Measurements from ENCODE around the gene ELP1.
"Not testable (repeated sequence)": the region's sequence is repeated elsewhere in the genome, so short reads cannot be mapped to it uniquely, and the experiment has no call there.

ELP1 gene

DNA sequence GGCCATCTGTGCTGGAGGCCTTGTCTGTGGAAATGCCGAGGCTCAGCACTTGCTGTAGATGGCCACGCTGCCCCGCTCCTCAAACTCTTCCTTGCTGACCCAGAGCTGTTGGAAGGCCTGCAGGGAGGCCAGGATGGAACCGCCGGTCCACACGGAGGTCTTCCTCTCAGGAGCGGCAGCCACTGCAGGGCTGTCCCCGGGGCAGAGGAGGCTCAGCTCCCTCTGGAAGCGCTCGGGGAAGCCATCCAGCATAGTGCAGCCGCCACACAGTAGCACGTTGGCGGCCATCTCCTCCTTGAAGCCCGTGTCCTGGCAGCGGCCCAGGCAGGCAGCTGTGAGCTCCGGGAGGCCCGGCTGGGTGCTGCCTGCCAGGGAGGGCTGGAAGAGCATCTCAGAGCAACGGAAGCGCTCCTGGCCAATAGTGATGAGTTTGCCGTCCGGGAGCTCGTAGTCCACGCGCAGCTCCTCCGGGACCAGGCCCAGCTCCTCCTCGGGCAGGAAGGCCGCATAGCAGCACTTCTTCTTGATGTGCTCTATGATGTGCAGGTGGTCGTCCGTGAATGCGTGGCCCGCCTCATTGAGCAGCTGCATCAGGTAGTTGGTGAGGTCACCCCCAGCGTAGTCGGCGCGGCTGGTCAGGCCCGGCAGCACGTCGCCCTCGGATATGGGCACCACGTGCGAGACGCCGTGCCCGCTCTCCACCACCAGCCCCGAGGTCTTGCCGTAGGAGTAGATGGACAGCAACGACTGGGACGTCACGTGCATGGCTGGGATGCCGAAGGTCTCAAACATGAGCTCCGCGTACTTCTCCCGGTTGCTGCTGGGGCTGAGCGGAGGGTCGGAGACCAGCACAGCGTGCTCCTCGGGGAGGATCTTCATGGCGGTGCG, 79.0 kb downstream of the ELP1 start:
- H3K4me1 ChIP-seq (ENCODE audit: control insufficient read depth, insufficient read depth, low read length, poor library complexity, severe bottlenecking): peaks cover 10% of the 10 kb centered on the region
- no peak overlapping the region for H3K27ac ChIP-seq (ENCODE audit: low read depth, low read length, severe bottlenecking)
- no peaks in the 10 kb centered on the region for H3K36me3 ChIP-seq (ENCODE audit: control insufficient read depth, insufficient read depth, low read length)
- H3K4me3 ChIP-seq (ENCODE audit: extremely low read depth, insufficient read depth, low read length, poor library complexity, severe bottlenecking): no peak overlapping the region
- WGBS, 2 experiments (ENCODE audit: insufficient coverage in 2 of 2): 93 to 95% methylated on average over 48 to 59 of the region's 59 CpGs
- no peaks in the 10 kb centered on the region for H3K9me3 ChIP-seq (ENCODE audit: control insufficient read depth, low read length)

DNA sequence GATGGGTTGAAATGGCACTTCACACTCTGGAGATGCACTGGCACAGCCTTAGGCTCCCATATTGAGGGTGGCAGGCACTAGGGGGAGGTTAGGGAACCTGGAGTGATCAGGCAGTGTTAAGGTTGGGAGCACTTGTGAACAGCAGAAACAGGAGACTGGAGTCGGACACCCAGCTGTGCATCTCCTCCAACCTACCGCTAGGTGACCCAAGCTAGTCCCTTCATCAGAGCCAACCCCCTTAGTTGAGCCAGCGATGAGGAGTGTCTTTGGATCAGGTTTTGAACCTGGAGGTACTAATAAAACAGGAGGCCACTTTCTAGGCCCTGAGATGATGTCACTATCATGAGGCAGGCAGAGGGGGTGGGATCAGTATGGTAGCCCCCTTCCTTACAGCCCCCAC, 79.8 kb downstream of the ELP1 start:
- whole genome bisulfite sequencing, 2 experiments (ENCODE audit: insufficient coverage in 2 of 2): 92 to 100% methylated on average over 1 to 2 of the region's 3 CpGs

DNA sequence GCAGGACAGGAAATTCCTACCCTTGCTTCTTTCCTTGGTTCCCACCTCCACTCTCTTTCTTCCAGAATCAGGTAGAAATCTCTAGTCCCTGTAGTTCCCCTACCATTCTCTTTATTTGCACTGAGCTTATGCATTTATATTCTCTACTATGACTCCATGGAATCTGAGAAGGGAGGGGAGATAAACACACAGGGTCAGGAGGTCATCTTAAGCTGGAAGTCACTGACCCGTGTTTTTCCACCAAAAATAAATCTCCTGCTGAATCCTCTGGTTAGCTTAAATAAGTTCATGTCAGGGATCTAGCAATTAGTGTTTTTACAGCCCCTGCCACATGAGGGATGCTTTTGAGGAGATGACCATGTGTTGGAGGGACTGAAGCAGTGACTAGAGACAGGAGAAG, 81.8 kb downstream of the ELP1 start:
- H3K36me3 ChIP-seq (ENCODE audit: control insufficient read depth, insufficient read depth, low read length): no peaks in the 10 kb centered on the region
- H3K4me1 ChIP-seq (ENCODE audit: control insufficient read depth, insufficient read depth, low read length, poor library complexity, severe bottlenecking): peaks cover 10% of the 10 kb centered on the region
- no CpG with 5 or more reads among the region's 1 CpG for WGBS, 2 experiments (ENCODE audit: insufficient coverage in 2 of 2)
- no peak overlapping the region for H3K4me3 ChIP-seq (ENCODE audit: extremely low read depth, insufficient read depth, low read length, poor library complexity, severe bottlenecking)
- no peak overlapping the region for H3K27ac ChIP-seq (ENCODE audit: low read depth, low read length, severe bottlenecking)
- H3K9me3 ChIP-seq (ENCODE audit: control insufficient read depth, low read length): no peaks in the 10 kb centered on the region

More for the DNA sequence above, 79.8 kb downstream of the ELP1 start:
- Histone ChIP-seq H3K27ac (ENCODE audit: low read depth, low read length, severe bottlenecking) (no peak overlapping the region), H3K9me3 (ENCODE audit: control insufficient read depth, low read length) (no peaks in the 10 kb centered on the region), H3K36me3 (ENCODE audit: control insufficient read depth, insufficient read depth, low read length) (no peaks in the 10 kb centered on the region), H3K4me1 (ENCODE audit: control insufficient read depth, insufficient read depth, low read length, poor library complexity, severe bottlenecking) (peaks cover 10% of the 10 kb centered on the region), H3K4me3 (ENCODE audit: extremely low read depth, insufficient read depth, low read length, poor library complexity, severe bottlenecking) (no peak overlapping the region)

DNA sequence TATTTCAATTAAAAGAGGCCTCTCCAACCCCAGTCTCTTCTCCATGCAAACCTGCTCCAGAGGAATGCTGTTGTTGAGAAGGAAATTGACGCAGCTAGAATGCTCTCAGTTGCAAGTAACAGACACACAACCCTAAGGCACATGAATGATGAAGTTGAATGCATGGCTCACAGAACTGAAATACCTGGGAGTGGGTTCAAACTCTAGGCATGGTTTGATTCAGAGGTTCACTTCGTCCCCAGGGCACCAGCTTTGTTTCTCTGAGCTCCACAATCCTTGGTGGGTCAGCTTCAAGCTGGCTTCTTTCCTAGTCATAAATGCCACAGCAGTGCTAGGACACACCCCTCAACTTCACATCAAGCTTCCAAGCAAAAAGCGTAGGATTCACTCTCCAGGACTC, 82.8 kb downstream of the ELP1 start:
- Histone ChIP-seq H3K36me3 (ENCODE audit: control insufficient read depth, insufficient read depth, low read length) (no peaks in the 10 kb centered on the region), H3K9me3 (ENCODE audit: control insufficient read depth, low read length) (no peaks in the 10 kb centered on the region)
- WGBS, 2 experiments (ENCODE audit: insufficient coverage in 2 of 2): 90 to 97% methylated on average over 2 of the region's 3 CpGs

DNA sequence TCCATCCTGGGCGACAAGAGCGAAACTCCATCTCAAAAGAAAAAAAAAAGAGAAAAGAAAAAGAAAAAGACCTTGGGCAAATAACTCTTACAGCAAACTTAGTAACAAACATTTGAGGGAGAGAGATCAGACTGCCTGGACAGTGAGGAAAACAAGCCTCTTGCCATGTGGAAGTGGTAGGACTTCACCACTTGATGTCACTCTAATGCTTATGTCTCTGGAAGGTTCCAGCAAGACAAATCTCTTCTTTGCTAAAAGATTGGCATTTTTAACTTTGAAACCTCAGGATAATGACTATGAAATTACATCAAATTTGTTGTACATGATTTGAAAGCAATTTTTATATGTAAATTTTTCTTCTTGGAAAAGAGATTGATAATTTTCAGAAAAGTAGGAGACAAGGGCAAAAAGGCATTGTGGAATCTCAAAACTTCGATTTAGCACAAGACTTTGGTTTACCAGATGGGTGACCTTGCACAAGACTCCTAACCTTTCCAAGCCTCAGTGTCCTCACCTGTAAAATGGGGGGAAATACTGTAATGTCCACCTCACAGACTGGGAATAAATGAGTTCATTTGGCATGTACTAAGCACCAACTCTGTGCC, 83.5 kb downstream of the ELP1 start:
- WGBS, 2 experiments (ENCODE audit: insufficient coverage in 2 of 2): 80% methylated on average over 1 of the region's 3 CpGs; no CpG with 5 or more reads in 1 of the 2 experiments
- Histone ChIP-seq H3K9me3 (ENCODE audit: control insufficient read depth, low read length) (no peaks in the 10 kb centered on the region), H3K4me3 (ENCODE audit: extremely low read depth, insufficient read depth, low read length, poor library complexity, severe bottlenecking) (no peak overlapping the region), H3K36me3 (ENCODE audit: control insufficient read depth, insufficient read depth, low read length) (no peaks in the 10 kb centered on the region), H3K27ac (ENCODE audit: low read depth, low read length, severe bottlenecking) (no peak overlapping the region), H3K4me1 (ENCODE audit: control insufficient read depth, insufficient read depth, low read length, poor library complexity, severe bottlenecking) (peaks cover 10% of the 10 kb centered on the region)

More for the DNA sequence above, 82.8 kb downstream of the ELP1 start:
- Histone ChIP-seq H3K4me1 (ENCODE audit: control insufficient read depth, insufficient read depth, low read length, poor library complexity, severe bottlenecking) (peaks cover 10% of the 10 kb centered on the region), H3K27ac (ENCODE audit: low read depth, low read length, severe bottlenecking) (no peak overlapping the region), H3K4me3 (ENCODE audit: extremely low read depth, insufficient read depth, low read length, poor library complexity, severe bottlenecking) (no peak overlapping the region)

DNA sequence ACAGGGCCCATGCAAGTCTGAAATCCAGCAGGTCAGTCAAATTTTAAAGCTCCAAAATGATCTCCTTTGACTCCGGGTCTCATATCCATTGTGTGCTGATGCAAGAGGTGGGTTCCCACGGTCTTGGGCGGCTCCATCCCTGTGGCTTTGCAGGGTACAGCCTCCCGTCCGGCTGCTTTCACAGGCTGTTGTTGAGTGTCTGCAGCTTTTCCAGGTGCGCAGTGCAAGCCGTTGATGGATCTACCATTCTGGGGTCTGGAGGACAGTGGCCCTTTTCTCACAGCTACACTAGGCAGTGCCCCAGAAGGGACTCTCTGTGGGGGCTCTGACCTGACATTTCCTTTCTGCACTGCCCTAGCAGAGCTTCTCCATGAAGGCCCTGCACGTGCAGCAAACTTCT, 85.6 kb downstream of the ELP1 start:
- not testable (repeated sequence) for H3K4me3 ChIP-seq (ENCODE audit: extremely low read depth, insufficient read depth, low read length, poor library complexity, severe bottlenecking); H3K36me3 ChIP-seq (ENCODE audit: control insufficient read depth, insufficient read depth, low read length); H3K27ac ChIP-seq (ENCODE audit: low read depth, low read length, severe bottlenecking); H3K4me1 ChIP-seq (ENCODE audit: control insufficient read depth, insufficient read depth, low read length, poor library complexity, severe bottlenecking); H3K9me3 ChIP-seq (ENCODE audit: control insufficient read depth, low read length)
- 88 to 90% methylated on average over 7 to 8 of the region's 8 CpGs for WGBS, 2 experiments (ENCODE audit: insufficient coverage in 2 of 2)

DNA sequence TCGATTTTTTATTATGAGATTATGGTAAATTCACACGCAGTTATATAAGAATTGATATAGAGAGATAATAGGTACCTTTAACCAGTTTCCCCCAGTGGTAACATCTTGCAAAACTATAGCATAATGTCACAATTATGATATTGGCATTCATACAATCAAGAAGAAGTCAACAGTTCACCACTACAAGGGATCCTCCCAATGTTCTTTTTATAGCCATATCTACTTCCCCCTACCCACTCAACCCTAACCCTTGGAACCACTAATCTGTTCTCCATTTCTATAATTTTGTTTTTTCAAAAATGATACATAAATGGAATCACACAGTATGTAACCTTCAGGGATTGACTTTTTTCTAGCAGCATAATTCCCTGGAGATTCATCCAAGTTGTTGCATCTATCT, 88.0 kb downstream of the ELP1 start:
- H3K9me3 ChIP-seq (ENCODE audit: control insufficient read depth, low read length): no peaks in the 10 kb centered on the region
- no peak overlapping the region for H3K27ac ChIP-seq (ENCODE audit: low read depth, low read length, severe bottlenecking)
- no CpG with 5 or more reads among the region's 2 CpGs for WGBS, 2 experiments (ENCODE audit: insufficient coverage in 2 of 2)
- no peaks in the 10 kb centered on the region for H3K36me3 ChIP-seq (ENCODE audit: control insufficient read depth, insufficient read depth, low read length)
- H3K4me1 ChIP-seq (ENCODE audit: control insufficient read depth, insufficient read depth, low read length, poor library complexity, severe bottlenecking): no peaks in the 10 kb centered on the region
- H3K4me3 ChIP-seq (ENCODE audit: extremely low read depth, insufficient read depth, low read length, poor library complexity, severe bottlenecking): no peak overlapping the region

DNA sequence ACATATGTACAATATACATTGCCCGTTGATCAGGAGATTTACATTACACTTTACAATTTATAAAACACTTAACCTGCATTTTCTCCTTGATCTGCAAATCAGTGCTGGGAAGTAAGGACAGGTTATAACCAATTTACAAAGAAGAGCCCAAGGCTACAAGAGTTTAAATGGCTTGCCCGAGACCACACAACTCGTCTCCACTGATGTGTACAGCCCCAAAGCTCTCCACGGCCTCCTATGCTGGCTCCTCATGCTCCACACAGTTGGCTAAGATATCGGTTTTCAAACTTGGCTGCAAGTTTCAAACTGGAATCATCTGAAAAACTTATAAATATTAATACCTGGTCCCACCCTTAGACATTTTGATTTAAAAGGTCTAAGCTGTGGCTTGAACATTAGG, 88.4 kb downstream of the ELP1 start:
- Histone ChIP-seq H3K36me3 (ENCODE audit: control insufficient read depth, insufficient read depth, low read length) (no peaks in the 10 kb centered on the region), H3K4me3 (ENCODE audit: extremely low read depth, insufficient read depth, low read length, poor library complexity, severe bottlenecking) (no peak overlapping the region), H3K4me1 (ENCODE audit: control insufficient read depth, insufficient read depth, low read length, poor library complexity, severe bottlenecking) (no peaks in the 10 kb centered on the region), H3K27ac (ENCODE audit: low read depth, low read length, severe bottlenecking) (no peak overlapping the region), H3K9me3 (ENCODE audit: control insufficient read depth, low read length) (no peaks in the 10 kb centered on the region)
- WGBS, 2 experiments (ENCODE audit: insufficient coverage in 2 of 2): 90 to 94% methylated on average over 3 to 4 of the region's 5 CpGs

DNA sequence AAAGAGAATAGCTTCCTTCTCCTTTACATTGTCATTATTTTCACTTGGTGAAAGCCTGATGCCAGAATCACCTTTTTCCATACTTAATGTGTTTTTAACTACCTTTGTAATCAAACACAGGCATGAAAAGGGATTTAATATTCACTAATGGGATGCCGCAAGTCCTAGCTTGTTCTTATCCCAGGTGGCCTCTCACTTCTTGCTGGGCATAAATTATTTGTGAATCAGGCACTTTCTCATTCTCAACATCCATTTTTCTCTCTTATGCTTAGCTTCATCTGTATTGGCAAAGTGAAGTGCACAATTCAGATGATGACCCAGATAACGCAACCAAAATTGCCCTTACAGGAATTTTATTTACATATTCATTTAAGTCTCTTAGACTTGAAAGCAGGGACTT, 89.1 kb downstream of the ELP1 start:
- Histone ChIP-seq H3K36me3 (ENCODE audit: control insufficient read depth, insufficient read depth, low read length) (no peaks in the 10 kb centered on the region), H3K9me3 (ENCODE audit: control insufficient read depth, low read length) (no peaks in the 10 kb centered on the region), H3K4me3 (ENCODE audit: extremely low read depth, insufficient read depth, low read length, poor library complexity, severe bottlenecking) (no peak overlapping the region), H3K4me1 (ENCODE audit: control insufficient read depth, insufficient read depth, low read length, poor library complexity, severe bottlenecking) (no peaks in the 10 kb centered on the region), H3K27ac (ENCODE audit: low read depth, low read length, severe bottlenecking) (no peak overlapping the region)
- 100% methylated on average over 1 to 2 of the region's 2 CpGs for WGBS, 2 experiments (ENCODE audit: insufficient coverage in 2 of 2)

DNA sequence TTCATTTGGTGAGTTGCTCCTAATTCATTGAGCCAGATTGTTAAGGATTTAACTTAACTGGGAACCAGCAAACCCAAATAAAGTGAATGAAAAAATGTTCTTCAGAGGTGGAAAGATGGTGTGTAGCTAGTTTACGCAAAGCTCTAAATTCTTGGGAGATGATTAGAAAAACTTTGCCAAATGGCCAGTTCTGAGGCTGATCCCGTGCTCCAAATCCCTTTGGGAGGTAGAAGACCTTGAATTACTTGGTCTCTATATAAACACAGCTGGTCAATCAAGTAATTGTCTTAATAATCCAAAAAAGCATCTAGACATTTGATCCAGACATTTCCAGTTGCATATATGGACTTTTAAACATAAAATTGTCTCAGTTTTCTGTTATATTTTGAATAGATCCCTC, 89.5 kb downstream of the ELP1 start:
- Histone ChIP-seq H3K36me3 (ENCODE audit: control insufficient read depth, insufficient read depth, low read length) (no peaks in the 10 kb centered on the region), H3K4me3 (ENCODE audit: extremely low read depth, insufficient read depth, low read length, poor library complexity, severe bottlenecking) (no peak overlapping the region), H3K4me1 (ENCODE audit: control insufficient read depth, insufficient read depth, low read length, poor library complexity, severe bottlenecking) (no peaks in the 10 kb centered on the region), H3K9me3 (ENCODE audit: control insufficient read depth, low read length) (no peaks in the 10 kb centered on the region), H3K27ac (ENCODE audit: low read depth, low read length, severe bottlenecking) (no peak overlapping the region)
- WGBS, 2 experiments (ENCODE audit: insufficient coverage in 2 of 2): 100% methylated on average over 1 of the region's 2 CpGs
